GM18517 (cell line): ENCODE measurements around the gene TAF1B.

ENCODE experiments used
- ATAC-seq: cut with Tn5 transposase; IDR thresholded peaks from one replicate; pipeline ENCODE4 v1.9.1; 2021; ENCODE audit warnings: mild to moderate bottlenecking, moderate library complexity; ENCODE audit not compliant: unreplicated experiment

Gene TAF1B

GRCh38 chr2:9843229-9844035 is at the start of gene TAF1B:
Gene TAF1B, plus strand, starts transcription at chr2:9843474. Its CDS starts 68 bp downstream, at chr2:9843542.
- peak; percentile 77 for ATAC-seq

GRCh38 chr2:9793918-9794717 is 49.2 kb upstream of the TAF1B start:
- ATAC-seq = no peak

GRCh38 chr2:9795071-9795470 is 48.2 kb upstream of the TAF1B start:
- no peak for ATAC-seq

GRCh38 chr2:9796056-9797010 is 46.9 kb upstream of the TAF1B start:
- ATAC-seq = no peak

- no peak for ATAC-seq
Observed at GRCh38 chr2:9797086-9797485, 46.2 kb upstream of the TAF1B start.

GRCh38 chr2:9797681-9798556 is 45.4 kb upstream of the TAF1B start:
- ATAC-seq = no peak

GRCh38 chr2:9799011-9799596 is 44.2 kb upstream of the TAF1B start:
- no peak for ATAC-seq

GRCh38 chr2:9799729-9800632 is 43.3 kb upstream of the TAF1B start:
- no peak for ATAC-seq

GRCh38 chr2:9800639-9800974 is 42.7 kb upstream of the TAF1B start:
- ATAC-seq = no peak

- ATAC-seq = no peak
Observed at GRCh38 chr2:9800975-9801726, 42.1 kb upstream of the TAF1B start.

GRCh38 chr2:9802576-9802993 is 40.7 kb upstream of the TAF1B start:
- no peak for ATAC-seq

- ATAC-seq = no peak
Observed at GRCh38 chr2:9803023-9803805, 40.1 kb upstream of the TAF1B start.

- ATAC-seq = no peak
Observed at GRCh38 chr2:9805435-9806297, 37.6 kb upstream of the TAF1B start.

GRCh38 chr2:9806298-9806610 is 37.0 kb upstream of the TAF1B start:
- ATAC-seq = no peak

GRCh38 chr2:9806656-9807055 is 36.6 kb upstream of the TAF1B start:
- no peak for ATAC-seq

- no peak for ATAC-seq
Observed at GRCh38 chr2:9807056-9807455, 36.2 kb upstream of the TAF1B start.
